Activated T-helper 17 cell treated with anti-CD3 and anti-CD28 coated beads, Interleukin-2, amount 50 U/mL, for 72 hours (primary cell): ENCODE results near the gene TRAF3. TPM values are rescaled to one million over a fixed set of nuclear protein-coding genes. Genes with fewer than 3 reads are reported as not detected.
"Not testable (repeated sequence)": the region's sequence is repeated elsewhere in the genome, so short reads cannot be mapped to it uniquely, and the experiment has no call there.

Experiments used
- ATAC-seq: fragments of 150-1000 bp; cut with Tn5 transposase; replicated peaks from 2 replicates; pipeline ENCODE4 v1.10.0; 2021; ENCODE audit warnings: mild to moderate bottlenecking, moderate library complexity
- H3K27ac Mint-ChIP-seq: one replicate; pipeline ENCODE4 v1.8.0; 2022; ENCODE audit warnings: mixed read lengths
- H3K27me3 Mint-ChIP-seq: one replicate; pipeline ENCODE4 v1.8.0; 2022; ENCODE audit warnings: mixed read lengths
- H3K36me3 Mint-ChIP-seq: one replicate; pipeline ENCODE4 v1.8.0; 2022; ENCODE audit warnings: low read depth, mild to moderate bottlenecking, mixed read lengths
- H3K4me1 Mint-ChIP-seq: one replicate; pipeline ENCODE4 v1.8.0; 2022; ENCODE audit warnings: mixed read lengths
- H3K4me3 Mint-ChIP-seq: one replicate; pipeline ENCODE4 v1.8.0; 2022; ENCODE audit warnings: mild to moderate bottlenecking, mixed read lengths
- H3K9me3 Mint-ChIP-seq: one replicate; pipeline ENCODE4 v1.8.0; 2022; ENCODE audit warnings: mixed read lengths
- total RNA-seq, 2 donors: library from RNA; stranded (reverse); gene quantifications; one replicate each; pipeline ENCODE4 v1.2.3, GENCODE V29; 2022

The TRAF3 gene
- total RNA-seq, 2 donors from 2014 or later = 61.7 to 133 TPM

- ATAC-seq = peak; percentile 77
- no peak overlapping the region for H3K4me3 Mint-ChIP-seq
- H3K27ac Mint-ChIP-seq = no peak overlapping the region
- no peaks in the 10 kb centered on the region for H3K36me3 Mint-ChIP-seq
- no peaks in the 10 kb centered on the region for H3K27me3 Mint-ChIP-seq
- H3K9me3 Mint-ChIP-seq = no peaks in the 10 kb centered on the region
- H3K4me1 Mint-ChIP-seq = no peaks in the 10 kb centered on the region
Observed at GRCh38 chr14:102764220-102764671, 13.0 kb upstream of the TRAF3 start.

- not testable (repeated sequence) for ATAC-seq, H3K9me3 Mint-ChIP-seq, H3K27ac Mint-ChIP-seq, H3K4me3 Mint-ChIP-seq, H3K27me3 Mint-ChIP-seq, H3K4me1 Mint-ChIP-seq, H3K36me3 Mint-ChIP-seq
Observed at GRCh38 chr14:102765770-102766169, 11.5 kb upstream of the TRAF3 start.

DNA sequence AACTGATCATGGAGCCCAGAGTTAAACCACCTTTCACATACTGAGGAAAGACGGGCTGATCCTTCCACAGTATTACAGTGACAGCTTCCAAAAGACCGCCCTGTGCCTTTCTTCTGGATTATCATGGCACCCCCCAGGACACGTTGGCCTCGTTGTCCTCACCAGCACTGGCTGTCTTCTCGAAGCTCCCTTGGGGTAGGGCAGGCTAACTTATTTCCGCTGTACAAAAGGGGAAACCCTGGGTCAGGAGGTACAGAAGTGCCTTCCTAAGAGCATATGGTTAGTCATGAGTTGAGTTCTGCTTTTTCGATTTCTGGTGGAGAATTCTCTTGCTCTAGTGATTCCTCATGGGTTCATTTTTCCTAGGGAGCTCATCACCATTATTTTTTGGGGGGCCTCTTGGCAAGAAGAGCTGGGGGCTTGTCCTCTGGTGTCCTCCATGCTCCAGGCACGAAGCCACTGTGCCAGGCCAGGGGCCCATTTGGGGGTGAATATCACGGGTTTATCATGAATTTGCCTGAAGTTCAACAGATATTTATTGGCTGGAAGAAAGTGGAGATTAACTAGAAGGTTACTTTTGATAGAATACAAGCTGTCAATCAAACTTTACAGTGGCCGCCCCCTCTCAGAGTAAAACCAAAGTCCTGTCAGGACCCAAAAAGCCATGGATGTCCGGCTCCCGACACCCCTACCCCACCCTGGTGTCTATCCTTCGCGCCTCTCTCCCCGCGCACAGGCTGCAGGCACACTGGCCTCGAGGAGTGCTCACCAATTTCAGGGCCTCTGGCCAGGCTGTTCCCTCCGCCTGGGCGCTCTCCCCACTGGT, 8.8 kb upstream of the TRAF3 start:
- Mint-ChIP-seq H3K4me1 (peaks cover 3% of the 10 kb centered on the region), H3K27me3 (no peaks in the 10 kb centered on the region), H3K4me3 (no peak overlapping the region), H3K36me3 (no peaks in the 10 kb centered on the region), H3K9me3 (no peaks in the 10 kb centered on the region), H3K27ac (peak overlapping the region; percentile 48)
- peak; percentile 66 for ATAC-seq

DNA sequence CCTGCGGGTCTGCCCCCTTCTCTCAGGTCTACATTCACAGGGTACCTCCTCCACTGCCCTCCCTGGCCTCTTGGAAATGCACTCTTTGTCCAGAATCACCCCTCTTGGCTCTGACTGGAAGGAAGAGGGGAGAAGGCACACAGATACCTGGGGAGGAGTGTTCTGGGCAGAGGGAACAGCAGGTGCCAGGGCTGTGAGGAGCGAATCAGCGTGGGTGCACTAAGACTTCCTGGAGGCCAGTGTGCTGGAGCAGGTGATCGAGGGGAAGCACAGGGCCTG, 8.3 kb upstream of the TRAF3 start:
- no peaks in the 10 kb centered on the region for H3K36me3 Mint-ChIP-seq
- H3K4me3 Mint-ChIP-seq = no peak overlapping the region
- H3K9me3 Mint-ChIP-seq = no peaks in the 10 kb centered on the region
- no peak overlapping the region for H3K27ac Mint-ChIP-seq
- H3K4me1 Mint-ChIP-seq = peaks cover 3% of the 10 kb centered on the region
- ATAC-seq = no peak
- no peaks in the 10 kb centered on the region for H3K27me3 Mint-ChIP-seq

DNA sequence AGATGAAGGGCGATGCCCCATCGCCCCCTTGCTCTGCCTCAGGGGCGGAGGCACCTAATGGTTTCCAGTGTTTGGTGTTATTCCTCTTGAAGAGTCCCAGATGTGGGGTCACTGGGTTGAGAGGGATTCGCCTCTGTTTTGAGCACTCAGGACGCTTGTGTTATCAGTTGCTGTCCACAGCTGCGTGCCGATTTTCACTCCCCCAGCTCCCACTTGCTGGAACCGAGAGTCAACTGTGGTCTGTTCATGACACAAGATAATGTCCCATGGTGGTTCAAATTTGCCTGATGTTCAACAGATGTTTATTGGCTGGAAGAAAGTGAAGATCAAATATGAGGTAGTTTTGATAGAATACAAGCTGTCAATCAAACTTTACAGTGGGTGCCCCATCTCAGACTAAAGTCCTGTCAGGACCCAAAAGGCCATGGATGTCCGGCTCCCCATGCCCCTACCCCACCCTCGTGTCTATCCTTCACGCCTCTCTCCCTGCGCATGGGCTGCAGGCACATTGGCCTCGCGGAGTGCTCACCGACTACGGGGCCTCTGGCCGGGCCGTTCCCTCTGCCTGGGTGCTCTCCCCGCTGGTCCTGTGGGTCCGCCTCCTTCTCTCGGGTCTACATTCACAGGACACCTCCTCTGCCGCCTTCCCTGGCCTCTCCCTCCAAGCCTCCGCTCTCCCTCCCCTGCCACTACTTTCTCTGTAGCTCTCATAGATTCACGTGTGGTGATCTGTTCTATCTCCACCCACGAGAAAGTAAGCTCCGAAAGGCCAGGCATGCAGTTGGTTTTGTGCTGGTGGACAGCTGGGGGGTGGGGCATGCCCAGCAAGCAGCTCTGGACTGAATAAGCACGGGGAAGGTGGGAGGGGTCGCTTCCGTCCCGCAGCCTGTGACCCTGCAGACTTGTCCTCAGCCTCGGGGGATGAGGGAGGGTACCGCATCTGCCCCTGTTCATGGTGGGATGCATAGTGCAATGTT, 6.8 kb upstream of the TRAF3 start:
- Mint-ChIP-seq H3K4me3 (no peak overlapping the region), H3K27ac (no peak overlapping the region), H3K27me3 (no peaks in the 10 kb centered on the region), H3K36me3 (no peaks in the 10 kb centered on the region), H3K4me1 (peaks cover 8% of the 10 kb centered on the region), H3K9me3 (no peaks in the 10 kb centered on the region)
- no peak for ATAC-seq

DNA sequence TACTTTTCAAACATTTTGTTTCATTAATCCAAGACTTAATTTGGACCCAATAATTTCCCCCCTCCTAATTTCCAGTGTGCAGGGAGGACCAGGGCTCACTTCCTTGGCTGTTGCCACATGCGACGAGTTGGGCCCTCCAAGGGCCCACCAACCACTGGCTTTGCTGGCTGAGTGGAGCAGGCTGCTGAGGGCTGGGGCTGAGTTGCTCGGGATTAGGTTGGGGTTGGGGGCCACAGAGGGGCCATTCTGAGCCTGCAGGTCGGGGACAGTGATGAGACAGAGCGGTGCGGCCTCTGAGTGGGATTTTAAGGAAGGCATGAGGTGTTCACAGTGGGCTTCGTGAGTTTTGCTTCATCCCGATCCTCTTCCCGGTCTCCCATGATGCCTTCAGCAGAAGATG, 6.1 kb upstream of the TRAF3 start:
- Mint-ChIP-seq H3K9me3 (no peaks in the 10 kb centered on the region), H3K27ac (no peak overlapping the region), H3K27me3 (no peaks in the 10 kb centered on the region), H3K4me3 (no peak overlapping the region), H3K36me3 (peaks cover under 1% of the 10 kb centered on the region), H3K4me1 (peaks cover 11% of the 10 kb centered on the region)
- ATAC-seq = no peak

- H3K9me3 Mint-ChIP-seq = no peaks in the 10 kb centered on the region
- peak overlapping the region; percentile 63 for H3K27ac Mint-ChIP-seq
- peaks cover 17% of the 10 kb centered on the region for H3K4me1 Mint-ChIP-seq
- H3K36me3 Mint-ChIP-seq = peaks cover 8% of the 10 kb centered on the region
- ATAC-seq = no peak
- no peaks in the 10 kb centered on the region for H3K27me3 Mint-ChIP-seq
- H3K4me3 Mint-ChIP-seq = no peak overlapping the region
Observed at GRCh38 chr14:102772781-102773570, 4.3 kb upstream of the TRAF3 start.

GRCh38 chr14:102774391-102775153, 2.7 kb upstream of the TRAF3 start:
- ATAC-seq = peak; percentile 54
- Mint-ChIP-seq H3K27ac (peak overlapping the region; percentile 95), H3K4me3 (peak overlapping the region; percentile 74), H3K27me3 (no peaks in the 10 kb centered on the region), H3K9me3 (no peaks in the 10 kb centered on the region), H3K36me3 (peaks cover 24% of the 10 kb centered on the region), H3K4me1 (peaks cover 17% of the 10 kb centered on the region)

GRCh38 chr14:102775855-102776760, 1.1 kb upstream of the TRAF3 start:
- peaks cover 31% of the 10 kb centered on the region for H3K4me1 Mint-ChIP-seq
- H3K36me3 Mint-ChIP-seq = peaks cover 39% of the 10 kb centered on the region
- peak overlapping the region; percentile 75 for H3K4me3 Mint-ChIP-seq
- peak; percentile 10 for ATAC-seq
- no peaks in the 10 kb centered on the region for H3K9me3 Mint-ChIP-seq
- H3K27ac Mint-ChIP-seq = peak overlapping the region; percentile 86
- no peaks in the 10 kb centered on the region for H3K27me3 Mint-ChIP-seq

DNA sequence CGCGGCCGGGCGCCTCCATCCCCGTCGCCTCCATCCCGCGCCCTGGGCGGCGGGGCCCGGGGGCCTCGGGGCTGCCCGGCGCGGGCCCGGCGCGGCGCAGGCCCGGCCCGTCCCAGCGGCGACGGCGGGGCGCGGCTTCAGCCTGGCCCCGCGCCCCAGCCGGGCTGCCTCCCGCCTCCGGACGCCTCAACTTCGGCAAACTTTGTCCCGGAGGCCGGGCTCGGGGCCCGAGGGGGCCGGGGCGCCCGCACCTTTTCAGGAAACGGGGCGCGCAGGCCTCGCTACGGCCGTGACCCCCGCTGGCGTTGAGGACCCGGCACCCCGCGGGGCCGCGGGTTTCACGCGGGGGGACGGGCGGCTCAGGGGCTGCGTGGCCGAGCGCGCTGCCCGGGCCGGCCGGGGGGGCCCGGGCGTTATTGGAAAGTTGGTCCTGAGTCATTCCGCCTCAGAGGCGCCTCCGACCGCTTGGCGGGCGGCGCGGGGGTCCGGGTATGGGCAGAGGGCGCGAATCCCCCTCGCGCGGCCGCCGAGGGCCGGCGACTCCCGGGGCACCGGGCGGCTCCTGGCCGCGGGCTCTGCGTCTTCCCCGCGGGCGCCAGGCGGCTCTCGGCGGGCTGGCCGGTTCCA, 575 bp downstream of the TRAF3 start:
- no peaks in the 10 kb centered on the region for H3K27me3 Mint-ChIP-seq
- H3K4me1 Mint-ChIP-seq = peaks cover 38% of the 10 kb centered on the region
- H3K9me3 Mint-ChIP-seq = no peaks in the 10 kb centered on the region
- peak; percentile 13 for ATAC-seq
- peak overlapping the region; percentile 90 for H3K4me3 Mint-ChIP-seq
- H3K27ac Mint-ChIP-seq = peak overlapping the region; percentile 92
- peaks cover 56% of the 10 kb centered on the region for H3K36me3 Mint-ChIP-seq

GRCh38 chr14:102778338-102779083, 1.3 kb downstream of the TRAF3 start:
- Mint-ChIP-seq H3K9me3 (no peaks in the 10 kb centered on the region), H3K36me3 (peaks cover 63% of the 10 kb centered on the region)
- peak; percentile 36 for ATAC-seq

DNA sequence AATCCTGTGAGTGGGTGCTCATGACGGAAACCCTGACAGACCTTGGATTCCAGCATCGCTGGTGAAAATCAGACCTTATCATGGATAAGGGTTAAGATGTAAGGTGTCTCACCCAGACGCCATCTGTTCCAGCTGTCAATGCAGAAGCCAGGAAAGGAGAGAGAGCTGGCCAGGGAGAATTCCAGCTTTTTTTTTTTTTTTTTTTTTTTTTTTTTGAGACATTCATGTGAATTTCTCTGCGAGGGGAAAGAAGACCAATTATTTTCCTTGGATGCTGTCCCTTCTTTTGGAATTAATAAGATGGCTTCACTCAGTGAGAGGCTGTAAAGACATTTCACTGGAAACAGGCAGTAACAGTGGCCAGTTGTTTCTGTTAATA, 1.8 kb downstream of the TRAF3 start:
- Mint-ChIP-seq H3K9me3 (no peaks in the 10 kb centered on the region), H3K4me1 (peaks cover 43% of the 10 kb centered on the region), H3K4me3 (peak overlapping the region; percentile 90), H3K27ac (peak overlapping the region; percentile 92), H3K27me3 (no peaks in the 10 kb centered on the region), H3K36me3 (peaks cover 69% of the 10 kb centered on the region)
- ATAC-seq = no peak

More at GRCh38 chr14:102778338-102779083, 1.3 kb downstream of the TRAF3 start:
- peak overlapping the region; percentile 90 for H3K4me3 Mint-ChIP-seq
- no peaks in the 10 kb centered on the region for H3K27me3 Mint-ChIP-seq
- peaks cover 38% of the 10 kb centered on the region for H3K4me1 Mint-ChIP-seq
- peak overlapping the region; percentile 92 for H3K27ac Mint-ChIP-seq
